SH-SY5Y (cell line): ENCODE measurements around the gene CCDC12.

Experiments
- GATA2 ChIP-seq: IDR thresholded peaks from 2 replicates; pipeline ENCODE4 v1.6.1; 2011; ENCODE audit warnings: mild to moderate bottlenecking, low read depth, low read length
- GATA3 ChIP-seq: IDR thresholded peaks from 2 replicates; pipeline ENCODE4 v1.6.1; 2011; ENCODE audit warnings: low read depth, mild to moderate bottlenecking, low read length, moderate library complexity

GRCh38 chr3:47013231-47013630, 36.7 kb upstream of the CCDC12 start:
- TF ChIP-seq GATA2 (no peak), GATA3 (no peak)
